IPS-18c (cell line): ENCODE results near the gene PNPT1.
"Not testable (repeated sequence)": the region's sequence is repeated elsewhere in the genome, so short reads cannot be mapped to it uniquely, and the experiment has no call there.

ENCODE experiments used
- H3K4me3 ChIP-seq: 2 replicates; pipeline ENCODE4 v1.7.0; 2013; ENCODE audit warnings: low read depth, mild to moderate bottlenecking, low read length, moderate library complexity; ENCODE audit not compliant: insufficient read depth
- H3K9me3 ChIP-seq: one replicate; pipeline ENCODE4 v1.6.1; 2013; ENCODE audit warnings: mild to moderate bottlenecking, low read length, moderate library complexity; ENCODE audit not compliant: control insufficient read depth, insufficient read depth

PNPT1 gene

GRCh38 chr2:55693181-55694125 is at the start of gene PNPT1:
PNPT1 (minus strand) TSS chr2:55693844; CDS start chr2:55693823, 21 bp downstream.
- H3K4me3 ChIP-seq = peak within 1 kb of the TSS; percentile 55
- H3K9me3 ChIP-seq = no peaks in the 10 kb centered on the region

GRCh38 chr2:55742996-55743395 is 49.4 kb upstream of the PNPT1 start:
- Histone ChIP-seq H3K9me3 (no peaks in the 10 kb centered on the region), H3K4me3 (no peak overlapping the region)

GRCh38 chr2:55736019-55736536 is 42.4 kb upstream of the PNPT1 start:
- H3K9me3 ChIP-seq, H3K4me3 ChIP-seq: not testable (repeated sequence)

GRCh38 chr2:55734726-55735125 is 41.1 kb upstream of the PNPT1 start:
- H3K9me3 ChIP-seq = no peaks in the 10 kb centered on the region

GRCh38 chr2:55733335-55733734 is 39.7 kb upstream of the PNPT1 start:
- H3K9me3 ChIP-seq = no peaks in the 10 kb centered on the region
- no peak overlapping the region for H3K4me3 ChIP-seq

More at GRCh38 chr2:55734726-55735125, 41.1 kb upstream of the PNPT1 start:
- no peak overlapping the region for H3K4me3 ChIP-seq

- Histone ChIP-seq H3K4me3 (no peak overlapping the region), H3K9me3 (no peaks in the 10 kb centered on the region)
Measured at GRCh38 chr2:55732854-55733253, 39.2 kb upstream of the PNPT1 start.

GRCh38 chr2:55729136-55729685 is 35.6 kb upstream of the PNPT1 start:
- H3K4me3 ChIP-seq = no peak overlapping the region
- H3K9me3 ChIP-seq = no peaks in the 10 kb centered on the region

GRCh38 chr2:55721596-55722215 is 28.1 kb upstream of the PNPT1 start:
- Histone ChIP-seq H3K9me3 (no peaks in the 10 kb centered on the region), H3K4me3 (no peak overlapping the region)

- Histone ChIP-seq H3K4me3 (no peak overlapping the region), H3K9me3 (no peaks in the 10 kb centered on the region)
Measured at GRCh38 chr2:55720417-55720816, 26.8 kb upstream of the PNPT1 start.

- H3K4me3 ChIP-seq = no peak overlapping the region
- no peaks in the 10 kb centered on the region for H3K9me3 ChIP-seq
Measured at GRCh38 chr2:55719852-55720251, 26.2 kb upstream of the PNPT1 start.

GRCh38 chr2:55718165-55719008 is 24.7 kb upstream of the PNPT1 start:
- H3K9me3 ChIP-seq = no peaks in the 10 kb centered on the region
- no peak overlapping the region for H3K4me3 ChIP-seq

- no peaks in the 10 kb centered on the region for H3K9me3 ChIP-seq
- H3K4me3 ChIP-seq = no peak overlapping the region
Measured at GRCh38 chr2:55715626-55716025, 22.0 kb upstream of the PNPT1 start.

GRCh38 chr2:55715178-55715577 is 21.5 kb upstream of the PNPT1 start:
- H3K4me3 ChIP-seq, H3K9me3 ChIP-seq: not testable (repeated sequence)

- H3K4me3 ChIP-seq = no peak overlapping the region
- H3K9me3 ChIP-seq = no peaks in the 10 kb centered on the region
Measured at GRCh38 chr2:55712477-55713060, 18.9 kb upstream of the PNPT1 start.

GRCh38 chr2:55710025-55710424 is 16.4 kb upstream of the PNPT1 start:
- Histone ChIP-seq H3K9me3 (no peaks in the 10 kb centered on the region), H3K4me3 (no peak overlapping the region)

- no peaks in the 10 kb centered on the region for H3K9me3 ChIP-seq
- H3K4me3 ChIP-seq = no peak overlapping the region
Measured at GRCh38 chr2:55707751-55708150, 14.1 kb upstream of the PNPT1 start.

GRCh38 chr2:55706258-55706657 is 12.6 kb upstream of the PNPT1 start:
- not testable (repeated sequence) for H3K4me3 ChIP-seq, H3K9me3 ChIP-seq
